Activated T-helper 9 cell treated with anti-CD3 and anti-CD28 coated beads, Interleukin-2, amount 50 U/mL, for 16 hours (primary cell): ENCODE results near the gene IL1A.
A peak's percentile ranks its signal among the peaks of the same experiment; 100 is the strongest.

Experiments
- DNase-seq: peaks from one replicate; pipeline ENCODE4 v3.0.0-alpha.2; 2020; ENCODE audit warnings: low read depth

The IL1A gene

GRCh38 chr2:112792419-112792818 lies 8.1 kb upstream of the IL1A start:
- DNase-seq: no peak

- no peak for DNase-seq
These were observed 7.5 kb upstream of the IL1A start for GRCh38 chr2:112791693-112792230.

GRCh38 chr2:112791019-112791418 lies 6.7 kb upstream of the IL1A start:
- no peak for DNase-seq

GRCh38 chr2:112790305-112790704 lies 6.0 kb upstream of the IL1A start:
- DNase-seq: no peak

GRCh38 chr2:112789186-112789585 lies 4.9 kb upstream of the IL1A start:
- DNase-seq: no peak

- no peak for DNase-seq
These were observed 4.4 kb upstream of the IL1A start for GRCh38 chr2:112788653-112789052.

- no peak for DNase-seq
These were observed 3.6 kb upstream of the IL1A start for GRCh38 chr2:112787729-112788393.

- no peak for DNase-seq
These were observed 3.0 kb upstream of the IL1A start for GRCh38 chr2:112787294-112787693.

GRCh38 chr2:112783187-112783714 lies 1.0 kb downstream of the IL1A start:
- no peak for DNase-seq

GRCh38 chr2:112782234-112782799 lies 2.0 kb downstream of the IL1A start:
- DNase-seq: no peak

- no peak for DNase-seq
These were observed 4.7 kb downstream of the IL1A start for GRCh38 chr2:112779598-112779997.

- no peak for DNase-seq
These were observed 7.3 kb downstream of the IL1A start for GRCh38 chr2:112777036-112777435.

GRCh38 chr2:112776113-112776512 lies 8.2 kb downstream of the IL1A start:
- DNase-seq: no peak

- no peak for DNase-seq
These were observed 9.6 kb downstream of the IL1A start for GRCh38 chr2:112774536-112775285.

- no peak for DNase-seq
These were observed 10.7 kb downstream of the IL1A start for GRCh38 chr2:112773556-112773955.

GRCh38 chr2:112772911-112773475 lies 11.3 kb downstream of the IL1A start:
- DNase-seq: no peak

- no peak for DNase-seq
These were observed 12.0 kb downstream of the IL1A start for GRCh38 chr2:112772322-112772721.

GRCh38 chr2:112768432-112768831 lies 15.9 kb downstream of the IL1A start:
- no peak for DNase-seq

GRCh38 chr2:112767693-112768330 lies 16.5 kb downstream of the IL1A start:
- DNase-seq: no peak

GRCh38 chr2:112765251-112765650 lies 19.0 kb downstream of the IL1A start:
- DNase-seq: no peak

GRCh38 chr2:112764071-112765044 lies 19.9 kb downstream of the IL1A start, which contains the start of gene CKAP2L:
Gene CKAP2L, minus strand, starts transcription at chr2:112764609. Its CDS starts 11 bp downstream, at chr2:112764598.
- peak; percentile 93 for DNase-seq
